ENCODE results near the gene CACNA1C. TPM values are rescaled to one million over a fixed set of nuclear protein-coding genes. Genes with fewer than 3 reads are reported as not detected.

Gene CACNA1C
- total and polyA plus RNA-seq, 2 of the 4 experiments (the other 2 are of a cell fraction) = 1.6 to 2.6 TPM

DNA sequence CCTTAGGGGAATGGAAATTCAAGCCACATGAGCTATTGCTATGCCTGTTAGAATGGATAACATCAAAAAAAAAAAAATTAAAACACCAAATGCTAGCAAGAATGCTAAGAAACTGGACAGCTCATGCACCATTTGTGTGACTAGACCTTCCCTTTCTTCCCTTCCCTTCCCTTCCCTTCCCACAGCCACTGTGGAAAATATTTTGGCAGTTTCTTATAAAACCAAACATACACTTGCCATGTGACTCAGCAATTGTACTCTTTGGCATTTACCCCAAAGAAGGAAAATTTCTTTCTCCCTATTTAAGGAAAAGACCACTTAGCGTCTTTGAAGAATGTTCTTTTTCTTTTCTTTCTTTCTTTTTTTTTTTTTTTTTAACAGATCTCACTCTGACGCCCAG lies 692.9 kb downstream of the CACNA1C start:
- Histone ChIP-seq H4K8ac (ENCODE audit: low read depth in 2 of 2, low read length in 2 of 2) (no peak overlapping the region), H3K27ac (ENCODE audit: insufficient read depth, low read length) (no peak overlapping the region), H3K9me1 (ENCODE audit: insufficient read depth, low read length) (no peaks in the 10 kb centered on the region; the same call in 1 of the 2 replicates), H3K4me3 (ENCODE audit: insufficient read depth, low read depth, low read length) (no peak overlapping the region), H3K79me1 (ENCODE audit: low read depth in 1 of 2, low read length in 2 of 2) (no peaks in the 10 kb centered on the region), H4K5ac (ENCODE audit: low read depth, low read length) (no peak overlapping the region), H2BK120ac (ENCODE audit: low read depth, low read length) (no peak overlapping the region), H4K91ac (ENCODE audit: insufficient read depth, low read depth, low read length) (no peak overlapping the region), H3K4me1 (ENCODE audit: control insufficient read depth, insufficient read depth, low read length) (no peaks in the 10 kb centered on the region), H3K4me2 (ENCODE audit: low read depth, low read length) (no peak overlapping the region), H2AK5ac (ENCODE audit: low read depth, low read length) (no peak overlapping the region), H3K14ac (replicated peaks; ENCODE audit: low read depth, low read length) (no peak overlapping the region), H3K27me3 (ENCODE audit: control insufficient read depth, insufficient read depth, low read length) (peaks cover 18% of the 10 kb centered on the region), H2BK5ac (ENCODE audit: low read depth, low read length, poor library complexity, severe bottlenecking) (no peak overlapping the region), H3K9ac (ENCODE audit: low read depth, low read length) (no peak overlapping the region), H3K4ac (ENCODE audit: low read depth, low read length) (no peak overlapping the region), H2AK9ac (replicated peaks; ENCODE audit: low read depth, low read length, poor library complexity) (no peak overlapping the region), H3K36me3 (ENCODE audit: control insufficient read depth, insufficient read depth, low read length) (no peaks in the 10 kb centered on the region), H4K20me1 (ENCODE audit: insufficient read depth, low read length) (no peaks in the 10 kb centered on the region), H3K9me3 (ENCODE audit: control insufficient read depth, insufficient read depth, low read length) (no peaks in the 10 kb centered on the region), H3K56ac (ENCODE audit: extremely low read depth, insufficient read depth, low read length) (no peak overlapping the region), H2BK20ac (ENCODE audit: low read depth, low read length) (no peak overlapping the region), H2BK15ac (ENCODE audit: low read depth, low read length) (no peak overlapping the region), H2AFZ (replicated peaks; ENCODE audit: low read length, poor library complexity) (no peak overlapping the region), H3K18ac (ENCODE audit: low read depth, low read length) (no peak overlapping the region), H3K23ac (ENCODE audit: low read depth, low read length) (no peak overlapping the region)
- DNase-seq (peak; percentile 4), ATAC-seq (ENCODE audit: low read depth) (no peak)
- intact Hi-C loops (cut with micrococcal nuclease) (no loop called here), in situ Hi-C loops (cut with MboI; ENCODE audit: low sequenced_read_pairs) (no loop called here), dilution Hi-C loops (cut with HindIII; ENCODE audit: low sequenced_read_pairs, unreplicated experiment) (no loop called here)
- ChIA-PET CTCF (no interaction called here), POLR2A (ENCODE audit: unreplicated experiment) (no interaction called here)
- no TSS peak for BruUV-seq (replicated peaks)
- TF ChIP-seq RFX5 (IDR thresholded peaks at IDR 0.05; ENCODE audit: low read depth, low read length) (no peak), RAD21 (IDR thresholded peaks at IDR 0.05; ENCODE audit: low read length) (no peak), CEBPB (IDR thresholded peaks at IDR 0.05; ENCODE audit: low read depth, low read length) (no peak), MAFK (IDR thresholded peaks at IDR 0.05; ENCODE audit: low read depth, low read length) (no peak), RCOR1 (IDR thresholded peaks at IDR 0.05; ENCODE audit: insufficient replicate concordance, low read length) (no peak), MXI1 (IDR thresholded peaks at IDR 0.05; ENCODE audit: borderline replicate concordance, low read depth, low read length) (no peak), SMC3 (IDR thresholded peaks at IDR 0.05; ENCODE audit: low read depth, low read length) (no peak), BHLHE40 (IDR thresholded peaks at IDR 0.05; ENCODE audit: low read depth, low read length) (no peak)
- TF ChIP-seq, protein P1, sequence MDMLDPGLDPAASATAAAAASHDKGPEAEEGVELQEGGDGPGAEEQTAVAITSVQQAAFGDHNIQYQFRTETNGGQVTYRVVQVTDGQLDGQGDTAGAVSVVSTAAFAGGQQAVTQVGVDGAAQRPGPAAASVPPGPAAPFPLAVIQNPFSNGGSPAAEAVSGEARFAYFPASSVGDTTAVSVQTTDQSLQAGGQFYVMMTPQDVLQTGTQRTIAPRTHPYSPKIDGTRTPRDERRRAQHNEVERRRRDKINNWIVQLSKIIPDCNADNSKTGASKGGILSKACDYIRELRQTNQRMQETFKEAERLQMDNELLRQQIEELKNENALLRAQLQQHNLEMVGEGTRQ (IDR thresholded peaks at IDR 0.05; ENCODE audit: low read depth, low read length) = no peak
- no CpG with 5 or more reads among the region's 2 CpGs for WGBS, 2 experiments (ENCODE audit: extremely low coverage in 2 of 2, insufficient read length in 1 of 2)

Other genes starting within 250 kb of the CACNA1C start
- gene LRTM2, start 232.4 kb upstream of the CACNA1C start, total RNA-seq (2012; rRNA removed) = not detected in 2 replicates
- gene LRTM2, start 232.4 kb upstream of the CACNA1C start, polyA plus RNA-seq (2012; rRNA removed) = not detected in 2 replicates
- gene CACNA2D4, start 134.3 kb upstream of the CACNA1C start, total RNA-seq (2012; rRNA removed) = 0.18 and 0.28 TPM in 2 replicates
- gene CACNA2D4, start 134.3 kb upstream of the CACNA1C start, polyA plus RNA-seq (2012; rRNA removed) = 0.22 and 0.65 TPM in 2 replicates
- 13.3 and 13.9 TPM in 2 replicates for gene DCP1B, start 48.5 kb upstream of the CACNA1C start, total RNA-seq (2012; rRNA removed)
- 19.7 and 22.5 TPM in 2 replicates for gene DCP1B, start 48.5 kb upstream of the CACNA1C start, polyA plus RNA-seq (2012; rRNA removed)

All from IMR-90 (cell line).